Stimulated activated CD4-positive, alpha-beta T cell treated with anti-CD3 and anti-CD28 coated beads, TNF-alpha, amount 100 ng/mL, for 24 hours (primary cell): Measurements from ENCODE around the gene RGS12.

Experiments
- DNase-seq, 3 experiments: peaks; one replicate each; pipeline ENCODE4 v3.0.0-alpha.2; 2020; ENCODE audit warnings: low read depth in 3 of 3

The RGS12 gene

GRCh38 chr4:3308691-3309090 lies 15.9 kb downstream of the RGS12 start:
- no peak for DNase-seq

GRCh38 chr4:3310301-3311094 lies 17.7 kb downstream of the RGS12 start:
- no peak for DNase-seq

GRCh38 chr4:3311095-3311372 lies 18.2 kb downstream of the RGS12 start:
- no peak for DNase-seq

GRCh38 chr4:3311489-3312171 lies 18.8 kb downstream of the RGS12 start:
- no peak for DNase-seq

GRCh38 chr4:3312362-3312761 lies 19.5 kb downstream of the RGS12 start:
- DNase-seq, result no peak

GRCh38 chr4:3313139-3313538 lies 20.3 kb downstream of the RGS12 start:
- no peak for DNase-seq

- no peak for DNase-seq
Measured at GRCh38 chr4:3313556-3314228, 20.9 kb downstream of the RGS12 start.

GRCh38 chr4:3314706-3315260 lies 22.0 kb downstream of the RGS12 start:
- no peak for DNase-seq

- DNase-seq, result no peak
Measured at GRCh38 chr4:3315566-3315965, 22.7 kb downstream of the RGS12 start.

GRCh38 chr4:3316146-3316545 lies 23.3 kb downstream of the RGS12 start:
- DNase-seq, result no peak

- no peak for DNase-seq
Measured at GRCh38 chr4:3317011-3317655, 24.3 kb downstream of the RGS12 start.

- DNase-seq, result no peak
Measured at GRCh38 chr4:3317656-3318211, 24.9 kb downstream of the RGS12 start.

- DNase-seq, result no peak
Measured at GRCh38 chr4:3318561-3319021, 25.8 kb downstream of the RGS12 start.

- no peak for DNase-seq
Measured at GRCh38 chr4:3320361-3321023, 27.7 kb downstream of the RGS12 start.

GRCh38 chr4:3321295-3321889 lies 28.6 kb downstream of the RGS12 start:
- no peak for DNase-seq

GRCh38 chr4:3322059-3322550 lies 29.3 kb downstream of the RGS12 start:
- DNase-seq, result no peak

- DNase-seq, result no peak
Measured at GRCh38 chr4:3323071-3323481, 30.3 kb downstream of the RGS12 start.

GRCh38 chr4:3324093-3324815 lies 31.4 kb downstream of the RGS12 start:
- DNase-seq, result no peak

- no peak for DNase-seq
Measured at GRCh38 chr4:3328814-3329663, 36.2 kb downstream of the RGS12 start.
